Ovary (tissue), 9 donors: ENCODE results near the gene IFNA16. TPM values are rescaled to one million over a fixed set of nuclear protein-coding genes. Genes with fewer than 3 reads are reported as not detected.
"Not testable (repeated sequence)": the region's sequence is repeated elsewhere in the genome, so short reads cannot be mapped to it uniquely, and the experiment has no call there.

ENCODE experiments used
- DNase-seq, 5 donors: peaks; one replicate each; pipeline ENCODE4 v3.0.0-alpha.2; 2019 to 2020
- H3K27ac ChIP-seq, 2 donors: fragments of 200-600 bp; one replicate each; pipeline versions ENCODE4 v1.5.1 to v1.8.0; 2019 to 2022
- H3K27me3 ChIP-seq: fragments of 200-600 bp; one replicate; pipeline ENCODE4 v1.8.0; 2022
- H3K36me3 ChIP-seq: fragments of 200-600 bp; sonication (generic); one replicate; pipeline ENCODE4 v1.5.1; 2019
- H3K4me1 ChIP-seq: one replicate; pipeline ENCODE4 v1.8.1; 2013; ENCODE audit warnings: mild to moderate bottlenecking, moderate library complexity; ENCODE audit not compliant: insufficient read depth
- H3K4me3 ChIP-seq: fragments of 200-600 bp; sonication (generic); one replicate; pipeline ENCODE4 v1.5.1; 2017
- H3K9me3 ChIP-seq, 2 donors: fragments of 200-600 bp in 1 of 2; sonication (generic) in 1 of 2; one replicate each; pipeline versions ENCODE4 v1.5.1 to v1.8.1; 2013 to 2019; ENCODE audit warnings: mild to moderate bottlenecking in 1 of 2, moderate library complexity in 1 of 2
- EP300 ChIP-seq: sonication (generic); formaldehyde crosslinking; IDR thresholded peaks from one replicate; pipeline ENCODE4 v1.6.1; 2017; ENCODE audit warnings: antibody characterized with exemption
- POLR2A ChIP-seq: fragments of 450-650 bp; IDR thresholded peaks from one replicate; pipeline ENCODE4 v1.6.1; 2017; ENCODE audit warnings: antibody characterized with exemption, mild to moderate bottlenecking, moderate library complexity
- WGBS, 3 donors: extraction: QIAGEN DNeasy Blood & Tissue Kit in 1 of 3; methylation state at CpG; one replicate each; pipeline versions ENCODE4 v1.1.5 to v1.1.7; 2013 to 2017; 5-methylcytosine and 5-hydroxymethylcytosine counted together
- intact Hi-C, 4 donors: fragments of 100-400 bp; cut with DNase I; formaldehyde crosslinking; loops; one replicate each; pipeline versions ENCODE4 v1.11.0 to v1.15.1; 2022 to 2023
- polyA plus RNA-seq, 2 donors: library from polyadenylated mRNA; stranded (reverse); fragments of 200-250 nt in 1 of 2; fragments of 350-450 nt in 1 of 2; fragmentation: Illumina TruSeq in 1 of 2; extraction: RNeasy Lipid Tissue Mini Kit (QIAGEN cat#74804) in 1 of 2; gene quantifications; one replicate each; pipeline ENCODE4 v1.2.3, GENCODE V29; 2013 to 2014
- total RNA-seq, 7 donors: library from RNA; depleted of rRNA in 2 of 7; stranded (reverse); fragments of >200 nt in 2 of 7; fragmentation: NEBNext Ultra II Directional in 3 of 7; extraction: Animal tissue kit (Norgen Biotek cat#: 25700) in 3 of 7; gene quantifications; one replicate each; pipeline versions ENCODE4 v1.1.0 to v1.2.4, GENCODE V29; 2016 to 2023
- TF ChIP-seq, protein P1 (sequence below), 3 donors: fragments of 450-650 bp in 2 of 3; fragments of 200-600 bp in 1 of 3; IDR thresholded peaks; one replicate each; pipeline versions ENCODE4 v1.5.1 to v1.8.0; 2016 to 2022; ENCODE audit warnings: antibody characterized with exemption in 3 of 3, mild to moderate bottlenecking in 1 of 3
- donor health status: DM: no; HTN: no; CAD: no; lungs with moderate emphysema.
- donor health status: DM: no; HTN: no; CAD: no.
- donor health status: Bipolar disorder and iron deficiency.
- donor health status: DM: yes; HTN: yes; CAD: no.
- donor health status: DM: no; HTN: no; CAD: no.
- donor health status: DM: yes; HTN: yes; CAD: no.

Gene IFNA16
- total and polyA plus RNA-seq, 9 donors = not detected

DNA sequence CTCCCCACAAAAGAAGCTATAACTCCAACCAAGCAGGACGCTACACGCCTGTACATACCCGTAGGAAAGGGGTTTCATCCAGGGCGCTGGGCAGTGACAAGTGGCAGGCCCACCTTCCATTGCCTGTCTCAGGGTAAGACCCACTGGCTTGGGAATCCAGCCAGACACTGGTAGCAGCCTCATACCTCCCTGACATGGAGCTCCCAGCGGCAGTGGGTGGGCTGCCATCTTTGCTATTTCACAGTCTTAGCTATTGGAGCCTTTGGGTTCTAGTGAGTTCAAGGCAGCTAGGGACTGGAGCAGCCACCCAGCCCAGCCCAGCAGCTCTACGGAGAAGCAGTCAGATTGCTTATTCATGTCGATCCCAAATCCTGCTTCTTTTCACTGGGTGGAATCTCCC is 6.8 kb downstream of the IFNA16 start:
- intact Hi-C loops = no loop called here
- 91 to 93% (median 92%) methylated on average over 6 to 7 of the region's 7 CpGs for WGBS, 3 donors
- Histone ChIP-seq H3K4me1 (no peaks in the 10 kb centered on the region), H3K36me3 (no peaks in the 10 kb centered on the region), H3K4me3 (no peak overlapping the region), H3K9me3 (no peaks in the 10 kb centered on the region), H3K27me3 (no peaks in the 10 kb centered on the region), H3K27ac (no peak overlapping the region)
- DNase-seq = no peak
- TF ChIP-seq POLR2A (no peak), EP300 (no peak)
- TF ChIP-seq, protein P1, sequence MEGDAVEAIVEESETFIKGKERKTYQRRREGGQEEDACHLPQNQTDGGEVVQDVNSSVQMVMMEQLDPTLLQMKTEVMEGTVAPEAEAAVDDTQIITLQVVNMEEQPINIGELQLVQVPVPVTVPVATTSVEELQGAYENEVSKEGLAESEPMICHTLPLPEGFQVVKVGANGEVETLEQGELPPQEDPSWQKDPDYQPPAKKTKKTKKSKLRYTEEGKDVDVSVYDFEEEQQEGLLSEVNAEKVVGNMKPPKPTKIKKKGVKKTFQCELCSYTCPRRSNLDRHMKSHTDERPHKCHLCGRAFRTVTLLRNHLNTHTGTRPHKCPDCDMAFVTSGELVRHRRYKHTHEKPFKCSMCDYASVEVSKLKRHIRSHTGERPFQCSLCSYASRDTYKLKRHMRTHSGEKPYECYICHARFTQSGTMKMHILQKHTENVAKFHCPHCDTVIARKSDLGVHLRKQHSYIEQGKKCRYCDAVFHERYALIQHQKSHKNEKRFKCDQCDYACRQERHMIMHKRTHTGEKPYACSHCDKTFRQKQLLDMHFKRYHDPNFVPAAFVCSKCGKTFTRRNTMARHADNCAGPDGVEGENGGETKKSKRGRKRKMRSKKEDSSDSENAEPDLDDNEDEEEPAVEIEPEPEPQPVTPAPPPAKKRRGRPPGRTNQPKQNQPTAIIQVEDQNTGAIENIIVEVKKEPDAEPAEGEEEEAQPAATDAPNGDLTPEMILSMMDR (IDR thresholded peaks at IDR 0.05) = no peak

DNA sequence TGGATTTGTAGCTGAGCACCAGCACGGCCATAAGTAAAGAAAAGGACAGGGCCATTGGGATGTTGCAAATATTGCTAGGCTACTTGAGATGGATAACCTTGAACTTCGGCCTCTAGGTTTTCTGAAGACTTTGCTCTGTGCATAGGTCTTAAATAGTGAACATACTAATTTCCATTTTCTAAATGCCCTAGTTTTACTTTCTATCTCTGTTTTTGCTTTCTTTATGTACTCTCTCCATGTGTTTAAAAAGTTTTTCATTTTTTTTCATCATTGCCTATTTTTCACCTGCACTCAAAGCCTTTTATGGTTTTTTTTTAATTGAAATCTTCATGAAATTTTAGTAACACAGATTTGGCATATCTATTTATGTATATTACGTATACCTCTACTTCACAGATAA is 10.1 kb downstream of the IFNA16 start, which contains the start of gene IFNA10:
Gene IFNA10, minus strand, starts transcription at position 101 of the 400 bp plus-strand sequence. Its CDS starts 46 bp downstream, at position 55.
- H3K27ac ChIP-seq, DNase-seq, intact Hi-C loops, H3K9me3 ChIP-seq, H3K4me1 ChIP-seq, H3K4me3 ChIP-seq, H3K27me3 ChIP-seq, H3K36me3 ChIP-seq: not testable (repeated sequence)
- 58 to 82% (median 64%) methylated on average over 3 of the region's 3 CpGs for WGBS, 3 donors

DNA sequence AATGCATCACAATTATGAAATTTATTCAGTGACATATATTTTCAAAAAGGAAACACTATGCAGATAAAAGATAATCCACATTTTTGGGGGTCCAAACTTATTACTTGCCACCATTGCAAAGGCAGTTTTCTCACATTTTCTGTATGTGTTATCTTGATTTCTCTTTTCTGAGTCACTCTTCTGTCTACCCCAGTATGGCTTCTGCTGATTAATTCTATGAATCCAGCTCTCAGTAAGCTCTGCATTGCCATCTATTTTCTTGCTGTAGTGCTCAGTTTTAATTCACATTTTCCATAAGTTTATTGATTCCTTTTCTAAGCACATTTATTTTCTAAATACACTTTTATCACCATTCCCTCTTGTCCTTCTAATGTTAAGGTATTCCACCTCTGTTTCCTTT is 11.9 kb downstream of the IFNA16 start:
- Histone ChIP-seq H3K4me1 (no peaks in the 10 kb centered on the region), H3K27me3 (no peaks in the 10 kb centered on the region), H3K36me3 (no peaks in the 10 kb centered on the region), H3K27ac (no peak overlapping the region), H3K9me3 (no peaks in the 10 kb centered on the region), H3K4me3 (no peak overlapping the region)
- TF ChIP-seq, protein P1 (IDR thresholded peaks at IDR 0.05) = no peak
- TF ChIP-seq EP300 (no peak), POLR2A (no peak)
- intact Hi-C loops = no loop called here
- DNase-seq = no peak

DNA sequence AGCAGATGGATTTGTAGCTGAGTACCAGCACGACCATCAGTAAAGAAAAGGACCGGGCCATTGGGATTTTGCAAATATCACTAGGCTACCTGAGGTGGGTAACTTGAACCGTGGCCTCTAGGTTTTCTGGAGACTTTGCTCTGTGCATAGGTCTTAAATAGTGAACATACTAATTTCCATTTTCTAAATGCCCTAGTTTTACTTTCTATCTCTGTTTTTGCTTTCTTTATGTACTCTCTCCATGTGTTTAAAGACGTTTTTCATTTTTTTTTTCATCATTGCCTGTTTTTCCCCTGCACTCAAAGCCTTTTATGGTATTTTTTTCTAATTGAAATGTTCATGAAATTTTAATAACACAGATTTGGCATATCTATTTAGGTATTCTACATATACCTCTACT is 15.0 kb downstream of the IFNA16 start, which contains the start of gene IFNA7:
Gene IFNA7, minus strand, starts transcription at position 101 of the 400 bp plus-strand sequence. Its CDS starts 40 bp downstream, at position 61.
- H3K4me3 ChIP-seq, DNase-seq, intact Hi-C loops, H3K27me3 ChIP-seq, H3K9me3 ChIP-seq, H3K27ac ChIP-seq, H3K4me1 ChIP-seq, H3K36me3 ChIP-seq: not testable (repeated sequence)
- 48 to 66% (median 63%) methylated on average over 4 of the region's 4 CpGs for WGBS, 3 donors

DNA sequence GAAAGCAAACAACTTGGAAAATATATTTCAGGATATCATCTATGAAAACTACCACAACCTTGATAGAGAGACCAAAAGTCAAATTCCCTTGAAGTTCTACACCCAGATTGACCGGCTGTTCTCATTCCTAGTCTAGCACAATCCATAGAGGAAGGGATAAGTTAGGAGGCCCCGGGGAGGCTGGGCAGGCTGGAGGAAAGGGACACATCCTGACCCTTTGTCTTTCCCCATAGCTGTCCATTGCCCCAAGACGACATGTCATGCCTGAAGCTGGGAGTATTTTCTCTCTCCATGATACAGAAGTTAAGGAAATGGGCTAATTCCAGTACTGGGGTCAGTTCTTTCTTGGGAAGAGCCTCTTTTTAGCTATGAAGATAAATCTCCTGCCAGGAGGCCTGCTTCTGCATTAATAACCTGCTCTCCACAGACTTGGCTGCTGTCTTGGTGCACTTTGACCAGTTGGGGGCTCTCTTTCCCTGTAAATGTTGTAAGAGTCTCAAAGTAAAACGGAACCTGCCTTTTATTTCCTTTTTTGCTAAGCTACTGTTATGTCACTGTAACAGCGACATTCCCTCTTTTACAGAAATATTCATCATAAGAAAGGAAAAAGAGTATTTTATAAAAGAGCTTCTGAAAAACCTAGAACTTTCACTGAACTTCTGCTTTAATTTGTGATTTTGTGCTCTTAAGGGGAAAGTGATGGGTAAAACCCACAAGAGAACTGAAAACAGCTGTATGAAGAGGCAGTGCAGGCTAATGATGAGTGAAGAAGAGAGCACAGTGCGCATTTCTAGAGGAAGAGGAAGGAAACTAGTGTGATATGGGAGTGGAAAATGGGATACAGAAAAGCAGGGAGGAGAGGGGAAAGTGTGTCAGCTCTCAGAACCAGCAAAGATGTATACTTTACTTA is 22.0 kb downstream of the IFNA16 start:
- WGBS, 3 donors = 34 to 40% (median 35%) methylated on average over 6 of the region's 6 CpGs

DNA sequence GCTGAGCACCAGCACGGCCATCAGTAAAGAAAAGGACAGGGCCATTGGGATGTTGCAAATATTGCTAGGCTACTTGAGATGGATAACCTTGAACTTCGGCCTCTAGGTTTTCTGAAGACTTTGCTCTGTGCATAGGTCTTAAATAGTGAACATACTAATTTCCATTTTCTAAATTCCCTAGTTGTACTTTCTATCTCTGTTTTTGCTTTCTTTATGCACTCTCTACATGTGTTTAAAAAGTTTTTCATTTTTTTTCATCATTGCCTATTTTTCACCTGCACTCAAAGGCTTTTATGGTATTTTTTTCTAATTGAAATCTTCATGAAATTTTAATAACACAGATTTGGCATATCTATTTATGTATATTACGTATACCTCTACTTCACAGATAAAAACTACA is 29.6 kb downstream of the IFNA16 start, which contains the start of gene IFNA4:
Gene IFNA4, minus strand, starts transcription at position 101 of the 400 bp plus-strand sequence. Its CDS starts 56 bp downstream, at position 45.
- H3K9me3 ChIP-seq, H3K36me3 ChIP-seq, H3K27me3 ChIP-seq, H3K4me3 ChIP-seq, DNase-seq, H3K4me1 ChIP-seq, intact Hi-C loops, H3K27ac ChIP-seq: not testable (repeated sequence)
- 73 to 78% (median 76%) methylated on average over 3 of the region's 3 CpGs for WGBS, 3 donors

More for the DNA sequence above, 22.0 kb downstream of the IFNA16 start:
- H3K27ac ChIP-seq, H3K36me3 ChIP-seq, H3K4me3 ChIP-seq, H3K9me3 ChIP-seq, DNase-seq, H3K4me1 ChIP-seq, H3K27me3 ChIP-seq, intact Hi-C loops: not testable (repeated sequence)

DNA sequence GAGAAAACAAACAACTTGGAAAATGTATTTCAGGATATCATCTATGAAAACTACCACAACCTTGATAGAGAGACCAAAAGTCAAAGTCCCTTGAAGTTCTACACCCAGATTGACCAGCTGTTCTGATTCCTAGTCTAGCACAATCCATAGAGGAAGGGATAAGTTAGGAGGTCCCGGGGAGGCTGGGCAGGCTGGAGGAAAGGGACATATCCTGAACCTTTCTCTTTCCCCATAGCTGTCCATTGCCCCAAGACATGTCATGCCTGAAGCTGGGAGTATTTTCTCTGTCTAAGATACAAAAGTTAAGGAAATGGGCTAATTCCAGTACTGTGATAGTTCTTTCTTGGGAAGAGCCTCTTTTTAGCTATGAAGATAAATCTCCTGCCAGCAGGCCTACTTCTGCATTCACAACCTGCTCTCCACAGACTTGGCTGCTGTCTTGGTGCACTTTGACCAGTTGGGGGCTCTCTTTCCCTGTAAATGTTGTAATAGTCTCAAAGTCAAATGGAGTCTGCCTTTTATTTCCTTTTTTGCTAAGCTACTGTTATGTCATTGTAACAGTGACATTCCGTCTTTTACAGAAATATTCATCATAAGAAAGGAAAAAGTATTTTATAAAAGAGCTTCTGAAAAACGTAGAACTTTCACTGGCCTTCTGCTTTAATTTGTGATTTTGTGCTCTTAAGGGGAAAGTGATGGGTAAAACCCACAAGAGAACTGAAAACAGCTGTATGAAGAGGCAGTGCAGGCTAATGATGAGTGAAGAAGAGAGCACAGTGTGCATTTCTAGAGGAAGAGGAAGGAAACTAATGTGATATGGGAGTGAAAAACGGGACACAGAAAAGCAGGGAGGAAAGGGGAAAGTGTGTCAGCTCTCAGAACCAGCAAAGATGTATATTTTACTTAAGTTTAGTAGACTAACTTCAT is 34.0 kb downstream of the IFNA16 start:
- H3K9me3 ChIP-seq, H3K27ac ChIP-seq, intact Hi-C loops, H3K27me3 ChIP-seq, H3K4me1 ChIP-seq, H3K4me3 ChIP-seq, DNase-seq, H3K36me3 ChIP-seq: not testable (repeated sequence)
- 30 to 40% (median 38%) methylated on average over 4 of the region's 4 CpGs for WGBS, 3 donors
